ENCODE results near the gene LAMTOR3. TPM values are rescaled to one million over a fixed set of nuclear protein-coding genes. Genes with fewer than 3 reads are reported as not detected.

LAMTOR3 gene, protein sequence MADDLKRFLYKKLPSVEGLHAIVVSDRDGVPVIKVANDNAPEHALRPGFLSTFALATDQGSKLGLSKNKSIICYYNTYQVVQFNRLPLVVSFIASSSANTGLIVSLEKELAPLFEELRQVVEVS
- 36.1 and 37.9 TPM in 2 replicates for total RNA-seq (2014; rRNA removed; shearing (Covaris generic))

DNA sequence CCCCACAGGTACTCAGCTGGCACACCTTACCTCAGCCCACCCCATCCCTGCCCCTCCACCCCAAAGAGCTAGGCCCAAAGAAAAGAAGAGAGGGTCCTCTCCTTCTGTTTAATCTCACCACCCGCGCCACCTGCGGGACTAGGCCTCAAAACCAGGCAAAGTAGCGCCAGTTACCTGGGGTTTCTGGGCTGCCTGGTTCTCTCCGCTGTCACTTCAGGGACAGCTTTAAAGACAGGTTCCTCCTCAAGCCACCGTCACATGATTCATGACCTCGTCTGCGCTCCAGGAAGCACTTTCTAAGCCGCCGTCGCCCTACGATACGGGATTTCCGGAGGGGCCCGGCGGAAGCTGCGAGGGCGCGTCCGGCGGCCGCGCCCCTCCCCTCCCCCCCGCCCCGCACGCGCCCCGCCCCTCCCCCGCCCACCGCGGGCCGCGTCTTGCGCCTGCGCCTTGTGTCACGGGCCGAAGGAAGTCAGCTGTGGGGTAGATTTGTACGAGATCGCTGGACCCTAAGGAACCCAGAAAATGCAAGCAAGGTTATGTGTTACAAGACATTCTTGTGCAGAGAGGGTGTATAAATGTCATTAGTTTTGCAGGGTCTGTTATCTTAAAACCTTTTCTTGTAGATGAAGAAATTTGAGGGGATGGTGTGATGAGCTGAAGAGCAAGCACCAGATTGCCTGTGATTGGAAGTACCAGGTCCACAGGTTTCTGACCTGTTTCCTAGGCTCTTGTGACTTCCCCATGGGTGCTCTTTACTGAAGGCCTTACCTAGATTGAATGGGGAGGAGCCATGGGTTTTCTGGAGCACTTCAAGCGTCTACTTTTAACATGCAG lies at the start of gene LAMTOR3:
LAMTOR3 (minus strand) TSS at position 267 of the 837 bp plus-strand sequence. CDS start 464 bp downstream, outside the sequence.
- Histone ChIP-seq H3K27ac (peak within 1 kb of the TSS; percentile 68), H3K4me3 (peak within 1 kb of the TSS; percentile 98), H3K4me1 (peaks cover 8% of the 10 kb centered on the region; the same call in 1 of the 2 replicates), H3K9me3 (replicated peaks) (no peaks in the 10 kb centered on the region), H3K27me3 (no peaks in the 10 kb centered on the region), H3K36me3 (peaks cover 3% of the 10 kb centered on the region; the same call in 1 of the 2 replicates)
- peak; percentile 88 to 89 for DNase-seq

DNA sequence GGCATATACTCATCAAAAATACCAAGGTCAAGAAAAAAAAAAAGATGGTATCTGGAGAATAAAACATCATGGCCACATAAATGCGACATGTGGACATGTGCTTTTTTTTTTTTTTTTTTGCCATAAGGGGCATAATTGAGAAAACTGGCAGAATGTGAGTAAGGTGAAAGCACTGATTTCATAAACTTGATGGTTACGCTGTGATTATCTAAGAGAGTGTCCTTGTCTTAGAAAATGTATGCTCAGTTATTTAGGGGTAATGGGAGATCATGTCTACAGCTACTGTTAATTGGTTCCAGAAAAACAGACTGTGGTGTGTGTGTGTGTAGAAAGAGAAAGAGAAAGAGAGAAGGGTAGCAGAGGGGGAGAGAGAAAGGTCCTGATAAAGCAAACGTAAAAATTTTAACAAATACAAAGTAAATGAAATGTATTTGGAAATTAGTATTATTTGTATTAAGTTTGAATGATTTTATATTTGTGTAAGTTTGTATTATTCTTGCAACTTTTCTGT lies 44.1 kb upstream of the LAMTOR3 start:
- Histone ChIP-seq H3K4me1 (no peaks in the 10 kb centered on the region), H3K27ac (no peak overlapping the region), H3K36me3 (0 out of 2 replicates have a peak, but pooled peaks cover 7% of the 10 kb centered on the region), H3K9me3 (replicated peaks) (peaks cover 4% of the 10 kb centered on the region), H3K4me3 (no peak overlapping the region), H3K27me3 (no peaks in the 10 kb centered on the region)
- DNase-seq: no peak

DNA sequence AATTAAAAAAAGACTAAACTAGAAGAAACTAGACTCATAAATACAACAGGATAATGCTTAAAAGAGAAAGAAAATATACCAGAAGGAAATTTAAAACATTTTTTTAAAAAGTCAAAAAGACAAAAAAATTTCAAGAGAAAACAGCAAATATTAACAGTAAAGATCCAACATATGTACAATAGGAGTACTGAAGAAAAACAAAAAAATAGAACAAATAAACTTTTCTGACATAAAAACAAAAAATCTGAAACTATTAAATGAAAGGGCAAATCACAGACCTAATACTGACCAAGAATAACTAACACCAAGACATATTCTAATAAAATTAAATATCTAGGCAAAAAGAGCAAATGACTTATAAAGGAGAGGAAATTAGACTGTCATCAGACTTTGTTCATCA lies 40.7 kb upstream of the LAMTOR3 start:
- no peak for DNase-seq
- no peak overlapping the region for H3K27ac ChIP-seq

DNA sequence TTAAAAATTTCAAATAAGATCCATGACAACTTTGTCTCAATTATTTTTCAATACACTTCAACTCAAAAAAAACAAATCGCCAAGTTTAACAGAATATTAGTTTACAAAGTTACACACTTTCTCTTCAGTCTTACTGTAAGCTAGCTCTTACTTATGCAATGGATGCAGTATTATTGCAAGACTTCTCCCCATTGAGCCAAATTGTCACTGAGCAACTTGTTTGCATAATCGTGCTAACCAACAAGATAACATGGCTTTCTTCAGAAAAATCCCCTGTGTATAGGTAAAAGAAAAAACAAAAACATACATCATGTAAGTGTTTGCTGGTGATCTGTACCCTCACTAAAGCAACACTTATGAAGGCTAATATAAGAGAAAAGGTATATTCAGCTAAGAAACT lies 33.3 kb upstream of the LAMTOR3 start:
- Histone ChIP-seq H3K9me3 (replicated peaks) (no peaks in the 10 kb centered on the region), H3K4me1 (no peaks in the 10 kb centered on the region), H3K27me3 (no peaks in the 10 kb centered on the region), H3K36me3 (peaks cover 16% of the 10 kb centered on the region), H3K4me3 (no peak overlapping the region), H3K27ac (no peak overlapping the region)
- no peak for DNase-seq

More for the DNA sequence above, 40.7 kb upstream of the LAMTOR3 start:
- Histone ChIP-seq H3K36me3 (peaks cover 7% of the 10 kb centered on the region; the same call in 1 of the 2 replicates), H3K4me1 (no peaks in the 10 kb centered on the region), H3K9me3 (replicated peaks) (peaks cover 4% of the 10 kb centered on the region), H3K27me3 (no peaks in the 10 kb centered on the region), H3K4me3 (no peak overlapping the region)

DNA sequence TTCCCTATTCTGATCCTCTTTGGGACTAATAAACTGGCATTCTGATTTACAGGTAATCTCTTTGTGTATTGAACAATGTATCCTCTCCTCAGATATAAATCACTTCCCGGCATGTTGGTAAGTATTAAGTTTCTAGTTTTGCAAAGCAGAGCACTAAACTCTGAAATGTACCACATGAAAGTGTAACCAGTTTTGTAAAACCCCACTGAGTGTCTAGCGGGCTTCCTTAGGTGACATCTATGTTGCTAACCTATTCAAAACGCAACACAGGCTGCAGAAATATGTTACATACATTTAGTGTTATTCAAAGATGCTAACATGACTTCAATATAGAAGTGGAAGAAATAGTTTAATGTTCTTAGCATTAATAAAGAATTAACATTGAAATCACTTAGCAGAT lies 26.9 kb upstream of the LAMTOR3 start:
- Histone ChIP-seq H3K4me3 (no peak overlapping the region), H3K4me1 (no peaks in the 10 kb centered on the region), H3K9me3 (replicated peaks) (peaks cover 5% of the 10 kb centered on the region; the same call in 1 of the 2 replicates), H3K27me3 (no peaks in the 10 kb centered on the region), H3K36me3 (peaks cover 28% of the 10 kb centered on the region), H3K27ac (no peak overlapping the region)
- no peak for DNase-seq

DNA sequence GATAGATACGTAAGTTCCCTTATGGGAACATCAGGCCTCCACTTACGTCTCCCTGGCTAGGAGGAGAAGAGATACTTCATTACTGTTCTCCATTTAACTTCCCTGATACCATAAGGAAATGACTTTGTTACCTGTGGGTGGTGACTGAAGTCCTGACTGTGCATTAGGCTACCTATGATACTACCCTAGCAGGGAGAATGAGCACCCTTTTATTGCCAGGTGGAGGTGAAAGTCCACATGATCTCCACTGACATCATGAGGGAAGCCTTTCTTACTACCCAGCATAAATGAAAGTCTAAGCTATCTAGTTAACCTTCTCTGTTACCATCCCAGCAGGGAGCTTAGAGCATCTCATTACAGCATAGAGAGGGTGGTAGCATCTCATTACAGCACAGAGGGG lies 24.4 kb upstream of the LAMTOR3 start:
- DNase-seq: no peak
- Histone ChIP-seq H3K4me3 (no peak overlapping the region), H3K27me3 (no peaks in the 10 kb centered on the region)

DNA sequence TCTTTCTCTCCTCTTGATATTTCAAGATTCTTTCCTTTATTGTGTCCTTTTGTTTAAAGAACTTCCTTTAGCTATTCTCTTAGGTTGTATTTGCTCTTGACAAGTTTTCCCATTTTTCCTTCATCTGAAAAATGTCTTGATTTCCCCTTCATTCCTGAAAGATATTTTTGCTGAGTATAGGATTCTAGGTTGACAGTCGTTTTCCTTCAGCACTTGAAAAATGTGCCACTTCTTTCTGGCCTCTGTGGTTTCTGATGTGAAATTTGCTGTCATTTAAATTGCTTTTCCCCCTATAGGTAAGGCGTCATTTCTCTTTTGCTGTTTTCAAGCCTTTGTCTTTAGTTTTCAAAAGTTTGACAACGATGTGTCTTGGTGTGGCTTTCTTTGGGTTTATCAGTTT lies 23.3 kb upstream of the LAMTOR3 start:
- Histone ChIP-seq H3K27ac (no peak overlapping the region), H3K27me3 (no peaks in the 10 kb centered on the region), H3K4me3 (no peak overlapping the region), H3K4me1 (no peaks in the 10 kb centered on the region), H3K9me3 (replicated peaks) (peaks cover 5% of the 10 kb centered on the region; the same call in 1 of the 2 replicates), H3K36me3 (peaks cover 33% of the 10 kb centered on the region)
- no peak for DNase-seq

More for the DNA sequence above, 24.4 kb upstream of the LAMTOR3 start:
- H3K9me3 ChIP-seq (replicated peaks): peaks cover 5% of the 10 kb centered on the region; the same call in 1 of the 2 replicates
- H3K4me1 ChIP-seq: no peaks in the 10 kb centered on the region
- H3K27ac ChIP-seq: no peak overlapping the region
- peaks cover 33% of the 10 kb centered on the region for H3K36me3 ChIP-seq

DNA sequence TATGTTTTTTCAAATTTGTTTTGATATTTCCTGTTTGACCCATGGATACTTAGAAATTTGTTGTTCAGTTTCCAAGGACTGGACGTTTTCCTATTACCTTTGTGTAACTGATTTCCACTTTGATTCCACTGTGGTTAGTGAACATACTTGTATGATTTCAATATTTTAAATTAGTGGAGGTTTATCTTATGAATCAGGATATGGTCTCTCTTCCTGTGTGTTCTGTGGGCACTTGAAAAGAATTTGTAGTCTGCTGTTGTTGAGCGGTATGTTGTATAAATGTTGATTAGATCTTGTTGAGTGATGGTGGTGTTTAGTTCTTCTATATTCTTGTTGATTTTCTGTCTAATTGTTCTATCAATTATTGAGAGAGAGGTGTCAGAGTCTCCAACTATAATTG lies 21.2 kb upstream of the LAMTOR3 start:
- no peaks in the 10 kb centered on the region for H3K27me3 ChIP-seq
- H3K4me1 ChIP-seq: no peaks in the 10 kb centered on the region
- no peak for DNase-seq
- no peak overlapping the region for H3K27ac ChIP-seq
- H3K36me3 ChIP-seq: peaks cover 28% of the 10 kb centered on the region
- H3K4me3 ChIP-seq: no peak overlapping the region
- peaks cover 5% of the 10 kb centered on the region; the same call in 1 of the 2 replicates for H3K9me3 ChIP-seq (replicated peaks)

DNA sequence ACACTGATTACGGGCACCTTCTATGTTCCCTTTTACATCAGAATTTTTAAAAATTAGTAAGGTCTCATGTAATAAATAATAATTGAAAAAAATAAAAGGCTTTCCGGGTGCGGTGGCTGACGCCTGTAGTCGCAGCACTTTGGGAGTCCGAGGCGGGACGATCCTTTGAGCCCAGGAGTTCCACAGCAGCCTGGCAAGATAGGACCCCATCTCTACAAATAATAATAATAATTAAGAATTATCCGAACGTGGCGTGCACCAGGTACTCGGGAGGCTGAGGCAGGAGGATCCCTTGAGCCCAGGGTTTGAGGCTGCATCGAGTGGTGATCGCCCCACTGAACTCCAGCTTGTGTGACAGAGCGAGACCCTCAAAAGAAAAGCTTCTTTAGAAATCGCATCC lies 771 bp upstream of the LAMTOR3 start:
- H3K27ac ChIP-seq: peak overlapping the region; percentile 48
- no peaks in the 10 kb centered on the region for H3K27me3 ChIP-seq
- peaks cover 3% of the 10 kb centered on the region; the same call in 1 of the 2 replicates for H3K36me3 ChIP-seq
- peak overlapping the region; percentile 98 for H3K4me3 ChIP-seq
- H3K4me1 ChIP-seq: peaks cover 8% of the 10 kb centered on the region; the same call in 1 of the 2 replicates
- DNase-seq: no peak
- no peaks in the 10 kb centered on the region for H3K9me3 ChIP-seq (replicated peaks)

DNA sequence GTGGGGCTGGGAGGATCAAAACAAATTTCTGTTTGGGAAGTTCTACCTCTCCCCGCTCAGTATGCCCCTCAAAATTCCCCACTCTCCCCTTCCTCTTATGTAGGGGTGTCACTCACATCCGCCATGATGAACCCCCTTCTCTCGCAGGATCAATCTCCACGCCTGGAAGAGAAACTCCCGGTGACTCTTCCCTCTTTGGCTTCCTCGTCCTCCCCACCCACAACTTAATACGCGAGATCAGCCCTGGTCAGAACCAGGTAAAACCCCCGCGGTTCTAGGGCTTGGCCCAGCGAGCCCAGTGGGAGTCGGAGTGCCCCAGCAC lies 427 bp downstream of the LAMTOR3 start:
- no peaks in the 10 kb centered on the region for H3K27me3 ChIP-seq
- H3K27ac ChIP-seq: peak overlapping the region; percentile 68
- peak overlapping the region; percentile 98 for H3K4me3 ChIP-seq
- H3K9me3 ChIP-seq (replicated peaks): no peaks in the 10 kb centered on the region
- H3K36me3 ChIP-seq: peaks cover 3% of the 10 kb centered on the region; the same call in 1 of the 2 replicates
- H3K4me1 ChIP-seq: peaks cover 8% of the 10 kb centered on the region; the same call in 1 of the 2 replicates
- DNase-seq: peak in 1 of 2 experiments; percentile 1

DNA sequence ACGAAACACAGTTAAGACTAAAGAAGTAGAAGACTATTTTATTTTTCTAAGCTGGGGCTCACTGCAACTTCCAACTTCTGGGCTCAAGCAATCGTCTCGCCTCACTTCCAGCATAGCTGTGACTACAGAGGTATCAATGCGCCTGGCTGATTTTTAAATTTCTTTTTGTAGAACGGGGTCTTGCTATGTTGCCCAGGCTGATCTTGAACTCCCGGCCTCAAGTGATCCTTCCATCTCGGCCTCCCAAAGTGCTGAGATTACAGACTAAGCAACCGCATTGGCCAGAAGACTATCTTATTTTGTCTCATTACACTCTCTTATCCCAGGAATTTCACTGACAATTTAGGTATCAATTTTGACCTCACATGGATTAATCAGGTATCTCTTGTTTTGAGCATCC lies 1.2 kb downstream of the LAMTOR3 start:
- Histone ChIP-seq H3K27ac (no peak overlapping the region), H3K4me1 (peaks cover 8% of the 10 kb centered on the region; the same call in 1 of the 2 replicates), H3K4me3 (peak overlapping the region; percentile 98), H3K36me3 (peaks cover 3% of the 10 kb centered on the region; the same call in 1 of the 2 replicates), H3K27me3 (no peaks in the 10 kb centered on the region), H3K9me3 (replicated peaks) (no peaks in the 10 kb centered on the region)
- DNase-seq: no peak

DNA sequence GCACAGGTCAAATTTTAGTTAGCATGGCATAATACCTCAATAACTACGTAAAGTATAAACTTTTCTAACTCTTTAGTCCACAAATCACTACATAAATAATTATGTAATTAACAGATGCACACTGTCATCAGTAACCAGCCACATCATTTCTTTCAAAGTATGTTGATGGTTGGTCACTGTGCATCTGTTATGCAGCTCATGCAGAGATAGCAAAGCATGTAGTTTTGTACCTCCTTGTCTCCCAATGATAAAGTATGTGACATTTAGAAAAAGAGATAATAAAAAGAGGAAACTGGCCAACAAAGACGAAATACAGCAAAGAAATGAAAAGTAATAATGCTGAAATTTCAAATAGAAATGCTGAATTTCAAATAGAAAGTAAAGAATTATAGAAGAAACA lies 2.9 kb downstream of the LAMTOR3 start:
- Histone ChIP-seq H3K36me3 (peaks cover 3% of the 10 kb centered on the region; the same call in 1 of the 2 replicates), H3K27me3 (no peaks in the 10 kb centered on the region), H3K9me3 (replicated peaks) (no peaks in the 10 kb centered on the region), H3K27ac (no peak overlapping the region), H3K4me1 (peaks cover 8% of the 10 kb centered on the region; the same call in 1 of the 2 replicates), H3K4me3 (no peak overlapping the region)
- no peak for DNase-seq

DNA sequence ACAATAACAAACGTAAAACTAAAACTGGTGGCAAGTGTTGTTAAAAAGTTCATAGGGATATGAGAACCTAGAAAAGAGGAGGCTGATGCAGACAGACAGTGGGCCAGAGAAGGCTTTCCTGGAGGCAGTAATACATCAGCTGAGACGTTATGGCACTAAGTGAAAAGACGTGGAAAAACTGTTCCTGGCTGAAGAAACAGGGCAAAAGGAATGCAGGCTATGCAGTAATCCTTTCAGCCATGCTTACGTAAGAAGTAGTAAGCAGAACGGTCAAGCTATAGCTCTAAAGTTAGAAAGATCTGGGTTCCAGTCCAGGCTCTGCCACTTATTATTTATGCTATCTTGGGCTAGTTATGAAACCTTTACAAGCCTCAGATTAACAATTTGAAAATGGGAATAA lies 6.4 kb downstream of the LAMTOR3 start:
- no peak for DNase-seq
- Histone ChIP-seq H3K27me3 (no peaks in the 10 kb centered on the region), H3K9me3 (replicated peaks) (no peaks in the 10 kb centered on the region), H3K4me3 (no peak overlapping the region), H3K4me1 (no peaks in the 10 kb centered on the region), H3K27ac (no peak overlapping the region), H3K36me3 (peaks cover 22% of the 10 kb centered on the region)

DNA sequence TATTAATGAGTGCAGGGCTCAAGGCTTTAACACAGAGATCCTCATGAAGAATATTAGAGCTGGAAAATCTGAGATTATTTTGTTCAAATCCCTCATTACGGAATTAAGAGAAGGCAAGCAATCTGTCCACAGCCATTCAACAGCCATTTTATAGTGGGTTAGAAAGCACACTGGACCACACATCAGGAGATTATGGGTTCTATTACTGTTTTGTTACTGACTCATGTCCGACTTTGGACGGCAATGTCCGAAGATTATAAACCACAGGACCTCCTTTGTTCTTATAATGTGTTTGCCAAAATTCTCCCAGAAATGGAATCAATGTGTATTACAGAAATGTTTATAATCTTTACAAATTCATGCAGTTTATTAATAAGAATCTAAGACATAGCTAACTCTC lies 8.1 kb downstream of the LAMTOR3 start:
- Histone ChIP-seq H3K27me3 (no peaks in the 10 kb centered on the region), H3K9me3 (replicated peaks) (no peaks in the 10 kb centered on the region), H3K4me3 (no peak overlapping the region), H3K36me3 (peaks cover 29% of the 10 kb centered on the region), H3K4me1 (no peaks in the 10 kb centered on the region), H3K27ac (no peak overlapping the region)
- no peak for DNase-seq

DNA sequence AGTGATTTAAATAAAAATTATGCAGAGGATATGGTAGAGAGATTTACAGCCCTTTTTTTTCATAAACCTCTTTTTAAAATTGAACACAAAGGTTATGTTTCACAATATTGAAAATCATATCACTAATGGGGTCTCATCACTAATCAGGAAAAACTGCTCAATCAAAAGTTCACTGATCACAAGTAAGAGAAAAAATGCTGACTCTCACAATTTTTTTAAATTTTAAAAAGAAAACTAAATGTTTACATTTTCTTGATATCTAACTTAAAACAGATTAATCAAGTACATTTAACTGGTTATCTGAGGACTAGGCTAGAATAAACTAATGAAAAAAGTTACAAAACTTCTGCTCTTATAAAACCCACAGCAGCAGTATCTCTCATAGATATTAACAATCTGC lies 8.5 kb downstream of the LAMTOR3 start:
- H3K27ac ChIP-seq: no peak overlapping the region
- no peak for DNase-seq
- H3K27me3 ChIP-seq: no peaks in the 10 kb centered on the region
- peaks cover 29% of the 10 kb centered on the region for H3K36me3 ChIP-seq
- H3K9me3 ChIP-seq (replicated peaks): no peaks in the 10 kb centered on the region
- H3K4me3 ChIP-seq: no peak overlapping the region
- H3K4me1 ChIP-seq: no peaks in the 10 kb centered on the region

Data from SJCRH30 (cell line).